ENCODE data around the gene MCTP1. TPM values are rescaled to one million over a fixed set of nuclear protein-coding genes. Genes with fewer than 3 reads are reported as not detected.
A peak's percentile ranks its signal among the peaks of the same experiment; 100 is the strongest.

MCTP1 gene
- total RNA-seq, 1 experiment from 2014 or later, result 16.6 TPM

GRCh38 chr5:94820488-94820887 lies 464.4 kb downstream of the MCTP1 start:
- no peak for DNase-seq (ENCODE audit: low read depth)

GRCh38 chr5:94818904-94819303 lies 466.0 kb downstream of the MCTP1 start:
- no peak for DNase-seq (ENCODE audit: low read depth)

GRCh38 chr5:94815313-94816039 lies 469.4 kb downstream of the MCTP1 start:
- DNase-seq (ENCODE audit: low read depth), result no peak

- DNase-seq (ENCODE audit: low read depth), result no peak
Measured at GRCh38 chr5:94812232-94812631, 472.7 kb downstream of the MCTP1 start.

- DNase-seq (ENCODE audit: low read depth), result no peak
Measured at GRCh38 chr5:94811331-94811730, 473.6 kb downstream of the MCTP1 start.

GRCh38 chr5:94810877-94811276 lies 474.0 kb downstream of the MCTP1 start:
- DNase-seq (ENCODE audit: low read depth), result no peak

GRCh38 chr5:94810281-94810680 lies 474.6 kb downstream of the MCTP1 start:
- DNase-seq (ENCODE audit: low read depth), result no peak

GRCh38 chr5:94808497-94808896 lies 476.4 kb downstream of the MCTP1 start:
- no peak for DNase-seq (ENCODE audit: low read depth)

- DNase-seq (ENCODE audit: low read depth), result peak; percentile 5
Measured at GRCh38 chr5:94807985-94808384, 476.9 kb downstream of the MCTP1 start.

GRCh38 chr5:94802450-94802849 lies 482.4 kb downstream of the MCTP1 start:
- peak; percentile 31 for DNase-seq (ENCODE audit: low read depth)

- DNase-seq (ENCODE audit: low read depth), result no peak
Measured at GRCh38 chr5:94796586-94796985, 488.3 kb downstream of the MCTP1 start.

GRCh38 chr5:94793816-94794198 lies 491.1 kb downstream of the MCTP1 start:
- DNase-seq (ENCODE audit: low read depth), result peak; percentile 39

GRCh38 chr5:94793113-94793815 lies 491.6 kb downstream of the MCTP1 start:
- DNase-seq (ENCODE audit: low read depth), result peak; percentile 86

- no peak for DNase-seq (ENCODE audit: low read depth)
Measured at GRCh38 chr5:94791829-94792228, 493.1 kb downstream of the MCTP1 start.

GRCh38 chr5:94788527-94788926 lies 496.4 kb downstream of the MCTP1 start:
- DNase-seq (ENCODE audit: low read depth), result no peak

GRCh38 chr5:94784536-94785505 lies 500.1 kb downstream of the MCTP1 start:
- DNase-seq (ENCODE audit: low read depth), result no peak

- DNase-seq (ENCODE audit: low read depth), result no peak
Measured at GRCh38 chr5:94782383-94782782, 502.5 kb downstream of the MCTP1 start.

- no peak for DNase-seq (ENCODE audit: low read depth)
Measured at GRCh38 chr5:94779684-94780083, 505.2 kb downstream of the MCTP1 start.

GRCh38 chr5:94778732-94779131 lies 506.2 kb downstream of the MCTP1 start:
- no peak for DNase-seq (ENCODE audit: low read depth)

- DNase-seq (ENCODE audit: low read depth), result no peak
Measured at GRCh38 chr5:94778299-94778698, 506.6 kb downstream of the MCTP1 start.

GRCh38 chr5:94777056-94777880 lies 507.6 kb downstream of the MCTP1 start:
- no peak for DNase-seq (ENCODE audit: low read depth)
